ENCODE measurements around the gene DHRS7B.

GRCh38 chr17:21170809-21171208, 44.0 kb downstream of the DHRS7B start:
- TF ChIP-seq CTCF (IDR thresholded peaks at IDR 0.05) (no peak), POLR2A (IDR thresholded peaks at IDR 0.05) (no peak), POLR2AphosphoS5 (IDR thresholded peaks at IDR 0.05) (no peak), EP300 (IDR thresholded peaks at IDR 0.05) (no peak)
